Measurements from ENCODE around the gene CLEC1B. TPM values are rescaled to one million over a fixed set of nuclear protein-coding genes. Genes with fewer than 3 reads are reported as not detected.
"Not testable (repeated sequence)": the region's sequence is repeated elsewhere in the genome, so short reads cannot be mapped to it uniquely, and the experiment has no call there.

The CLEC1B gene
- total RNA-seq, 1 experiment from 2014 or later = not detected

- not testable (repeated sequence) for DNase-seq (ENCODE audit: low spot score)
Measured at GRCh38 chr12:9974731-9975130, 24.2 kb downstream of the CLEC1B start.

- no peak for DNase-seq (ENCODE audit: low spot score)
Measured at GRCh38 chr12:9973949-9974348, 25.0 kb downstream of the CLEC1B start.

DNA sequence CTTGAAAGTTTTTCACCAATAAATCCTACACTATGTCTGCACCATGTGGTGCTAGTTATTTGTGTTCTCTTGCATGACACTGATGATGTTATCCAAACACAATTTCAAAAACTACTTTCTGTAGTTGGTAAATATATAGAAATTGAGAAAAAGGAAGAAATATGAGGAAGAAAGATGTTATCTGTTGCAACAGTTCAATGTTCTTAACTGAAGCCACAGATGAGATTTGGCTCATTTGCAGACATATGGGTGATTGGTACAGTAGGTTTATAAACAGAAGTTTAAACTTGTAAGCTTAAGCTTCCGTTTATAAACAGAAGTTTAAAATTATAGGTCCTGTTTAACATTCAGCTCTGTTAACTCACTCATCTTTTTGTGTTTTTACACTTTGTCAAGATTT lies 27.7 kb downstream of the CLEC1B start, which contains the start of gene CLEC12A:
TSS of gene CLEC12A (plus strand) at position 229 of the 400 bp plus-strand sequence. CDS start 188 bp downstream, outside the sequence.
- no peak for DNase-seq (ENCODE audit: low spot score)

- no peak for DNase-seq (ENCODE audit: low spot score)
Measured at GRCh38 chr12:9969673-9970072, 29.2 kb downstream of the CLEC1B start.

GRCh38 chr12:9961901-9962300 lies 37.0 kb downstream of the CLEC1B start:
- DNase-seq (ENCODE audit: low spot score) = no peak

GRCh38 chr12:9961106-9961505 lies 37.8 kb downstream of the CLEC1B start:
- DNase-seq (ENCODE audit: low spot score) = no peak

- no peak for DNase-seq (ENCODE audit: low spot score)
Measured at GRCh38 chr12:9960590-9960989, 38.3 kb downstream of the CLEC1B start.

- no peak for DNase-seq (ENCODE audit: low spot score)
Measured at GRCh38 chr12:9957834-9958233, 41.1 kb downstream of the CLEC1B start.

DNA sequence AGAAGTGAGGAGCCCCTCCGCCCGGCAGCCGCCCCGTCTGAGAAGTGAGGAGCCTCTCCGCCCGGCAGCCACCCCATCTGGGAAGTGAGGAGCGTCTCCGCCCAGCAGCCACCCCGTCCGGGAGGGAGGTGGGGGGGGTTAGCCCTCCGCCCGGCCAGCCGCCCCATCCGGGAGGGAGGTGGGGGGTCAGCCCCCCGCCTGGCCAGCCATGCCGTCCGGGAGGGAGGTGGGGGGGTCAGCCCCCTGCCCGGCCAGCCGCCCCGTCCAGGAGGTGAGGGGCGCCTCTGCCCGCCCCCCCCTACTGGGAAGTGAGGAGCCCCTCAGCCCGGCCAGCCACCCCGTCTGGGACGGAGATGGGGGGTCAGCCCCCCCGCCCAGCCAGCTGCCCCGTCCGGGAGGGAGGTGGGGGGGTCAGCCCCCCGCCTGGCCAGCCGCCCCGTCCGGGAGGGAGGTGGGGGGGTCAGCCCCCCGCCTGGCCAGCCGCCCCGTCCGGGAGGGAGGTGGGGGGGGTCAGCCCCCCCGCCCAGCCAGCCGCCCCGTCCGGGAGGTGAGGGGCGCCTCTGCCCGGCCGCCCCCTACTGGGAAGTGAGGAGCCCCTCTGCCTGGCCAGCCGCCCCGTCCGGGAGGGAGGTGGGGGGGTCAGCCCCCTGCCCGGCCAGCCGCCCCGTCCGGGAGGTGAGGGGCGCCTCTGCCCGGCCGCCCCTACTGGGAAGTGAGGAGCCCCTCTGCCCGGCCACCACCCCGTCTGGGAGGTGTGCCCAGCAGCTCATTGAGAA lies 45.8 kb downstream of the CLEC1B start:
- DNase-seq (ENCODE audit: low spot score) = not testable (repeated sequence)

DNA sequence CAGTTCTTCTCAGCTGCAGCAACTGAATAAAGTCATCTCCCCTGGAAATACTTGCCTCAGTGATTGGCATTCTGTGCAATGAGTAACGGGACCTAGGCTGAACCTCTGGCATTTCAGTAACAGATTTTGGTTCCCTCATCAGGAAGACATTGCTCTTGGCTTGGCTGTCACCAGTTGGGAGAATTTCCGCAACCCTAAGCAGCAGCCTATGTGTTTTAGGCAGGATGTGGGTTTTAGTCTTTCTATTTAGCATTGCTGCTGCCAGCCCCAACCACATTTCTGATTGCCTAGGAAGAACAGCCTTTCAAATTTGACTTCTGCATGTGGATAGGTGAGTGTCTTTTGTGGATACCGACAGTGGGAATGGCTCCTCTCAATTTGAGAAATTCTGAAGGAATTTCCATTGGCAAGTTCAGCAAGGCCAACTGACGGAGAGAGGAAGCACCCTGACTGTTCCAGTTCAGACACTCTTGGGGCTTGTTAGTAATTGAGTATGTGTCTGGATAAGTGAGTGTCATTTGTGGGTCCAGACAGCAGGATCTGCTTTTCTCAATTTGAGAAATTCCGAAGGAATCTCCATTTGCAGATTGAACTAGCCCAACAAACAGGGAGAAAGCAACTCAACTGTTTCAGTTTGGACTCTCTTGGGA lies 47.8 kb downstream of the CLEC1B start:
- no peak for DNase-seq (ENCODE audit: low spot score)

GRCh38 chr12:9948606-9949296 lies 50.2 kb downstream of the CLEC1B start:
- DNase-seq (ENCODE audit: low spot score) = no peak

- DNase-seq (ENCODE audit: low spot score) = no peak
Measured at GRCh38 chr12:9947674-9948073, 51.2 kb downstream of the CLEC1B start.

- no peak for DNase-seq (ENCODE audit: low spot score)
Measured at GRCh38 chr12:9944391-9944790, 54.5 kb downstream of the CLEC1B start.

- DNase-seq (ENCODE audit: low spot score) = no peak
Measured at GRCh38 chr12:9943240-9943639, 55.7 kb downstream of the CLEC1B start.

Other genes with a start within 250 kb of the CLEC1B start
- gene CD69, start 238.2 kb downstream of the CLEC1B start, total RNA-seq (2014; rRNA removed; shearing (Covaris generic)) = not detected in 2 replicates
- gene KLRF1, start 171.6 kb downstream of the CLEC1B start, total RNA-seq (2014; rRNA removed; shearing (Covaris generic)) = not detected in 2 replicates
- gene CLEC2B, start 129.8 kb downstream of the CLEC1B start, total RNA-seq (2014; rRNA removed; shearing (Covaris generic)) = not detected in 2 replicates
- not detected in 2 replicates for gene KLRF2, start 117.6 kb downstream of the CLEC1B start, total RNA-seq (2014; rRNA removed; shearing (Covaris generic))
- gene CLEC2A, start 66.8 kb downstream of the CLEC1B start, total RNA-seq (2014; rRNA removed; shearing (Covaris generic)) = not detected in 2 replicates
- gene CLEC12A, start 27.7 kb downstream of the CLEC1B start, total RNA-seq (2014; rRNA removed; shearing (Covaris generic)) = not detected in 2 replicates
- not detected in 2 replicates for gene CLEC12B, start 11.5 kb upstream of the CLEC1B start, total RNA-seq (2014; rRNA removed; shearing (Covaris generic))
- gene CLEC9A, start 31.6 kb upstream of the CLEC1B start, total RNA-seq (2014; rRNA removed; shearing (Covaris generic)) = not detected in 2 replicates
- gene CLEC1A, start 99.9 kb upstream of the CLEC1B start, total RNA-seq (2014; rRNA removed; shearing (Covaris generic)) = not detected in 2 replicates
- not detected in 2 replicates for gene CLEC7A, start 131.1 kb upstream of the CLEC1B start, total RNA-seq (2014; rRNA removed; shearing (Covaris generic))
- gene OLR1, start 173.0 kb upstream of the CLEC1B start, total RNA-seq (2014; rRNA removed; shearing (Covaris generic)) = not detected in 2 replicates
- not detected in 2 replicates for gene TMEM52B, start 179.9 kb upstream of the CLEC1B start, total RNA-seq (2014; rRNA removed; shearing (Covaris generic))
- gene GABARAPL1, start 213.8 kb upstream of the CLEC1B start, total RNA-seq (2014; rRNA removed; shearing (Covaris generic)) = 7.9 and 17.4 TPM in 2 replicates

All from HT-29 (cell line).